Hepatocyte (in vitro differentiated cells): Measurements from ENCODE around the gene ZFAND2A. TPM values are rescaled to one million over a fixed set of nuclear protein-coding genes. Genes with fewer than 3 reads are reported as not detected.
"Not testable (repeated sequence)": the region's sequence is repeated elsewhere in the genome, so short reads cannot be mapped to it uniquely, and the experiment has no call there.

ENCODE experiments used
- DNase-seq: peaks from one replicate; pipeline ENCODE4 v3.0.0-alpha.2; 2016; ENCODE audit warnings: low spot score
- H2AFZ ChIP-seq: fragments of 200-600 bp; sonication (generic); 2 replicates; pipeline ENCODE4 v1.6.0; 2016; ENCODE audit warnings: antibody characterized with exemption, mild to moderate bottlenecking
- H3K27ac ChIP-seq: fragments of 200-600 bp; sonication (generic); 2 replicates; pipeline ENCODE4 v1.5.1; 2016; ENCODE audit warnings: mild to moderate bottlenecking
- H3K27me3 ChIP-seq: fragments of 200-600 bp; sonication (generic); 2 replicates; pipeline ENCODE4 v1.6.1; 2016
- H3K36me3 ChIP-seq: fragments of 200-600 bp; sonication (generic); replicated peaks from 2 replicates; pipeline ENCODE4 v1.5.1; 2016; ENCODE audit warnings: low read depth; ENCODE audit not compliant: insufficient read depth
- H3K4me1 ChIP-seq: fragments of 200-600 bp; sonication (generic); 2 replicates; pipeline ENCODE4 v1.5.1; 2016; ENCODE audit warnings: mild to moderate bottlenecking, moderate library complexity; ENCODE audit not compliant: insufficient read depth
- H3K4me2 ChIP-seq: fragments of 200-600 bp; sonication (generic); 2 replicates; pipeline ENCODE4 v1.6.0; 2016
- H3K4me3 ChIP-seq: fragments of 200-600 bp; sonication (generic); 2 replicates; pipeline ENCODE4 v1.5.1; 2016; ENCODE audit warnings: mild to moderate bottlenecking
- H3K79me2 ChIP-seq: fragments of 200-600 bp; sonication (generic); 2 replicates; pipeline ENCODE4 v1.6.0; 2017; ENCODE audit warnings: mild to moderate bottlenecking
- H3K9me2 ChIP-seq: fragments of 200-600 bp; sonication (generic); replicated peaks from 2 replicates; pipeline ENCODE4 v1.6.0; 2017; ENCODE audit warnings: mild to moderate bottlenecking; ENCODE audit not compliant: insufficient read depth
- H3K9me3 ChIP-seq: fragments of 200-600 bp; sonication (generic); 2 replicates; pipeline ENCODE4 v1.5.1; 2016; ENCODE audit warnings: low read depth, mild to moderate bottlenecking
- H4K20me1 ChIP-seq: fragments of 200-600 bp; sonication (generic); 2 replicates; pipeline ENCODE4 v1.6.0; 2016; ENCODE audit warnings: mild to moderate bottlenecking; ENCODE audit not compliant: insufficient read depth, poor library complexity, severe bottlenecking
- CTCF ChIP-seq: fragments of 200-600 bp; sonication (generic); IDR thresholded peaks from 2 replicates; pipeline ENCODE4 v1.5.1; 2016; ENCODE audit warnings: antibody characterized with exemption, mild to moderate bottlenecking; ENCODE audit not compliant: poor library complexity
- EZH2 ChIP-seq: fragments of 200-600 bp; sonication (generic); IDR thresholded peaks from 2 replicates; pipeline ENCODE4 v1.6.1; 2016; ENCODE audit warnings: antibody characterized with exemption, mild to moderate bottlenecking, borderline replicate concordance
- EZH2phosphoT487 ChIP-seq: fragments of 200-600 bp; sonication (generic); IDR thresholded peaks from one replicate; pipeline ENCODE4 v1.6.1; 2018; ENCODE audit warnings: antibody characterized with exemption, mild to moderate bottlenecking, low read depth, moderate library complexity; ENCODE audit not compliant: unreplicated experiment, severe bottlenecking
- WGBS: methylation state at CpG from one replicate; pipeline ENCODE4 v1.1.6; 2016; ENCODE audit warnings: low lambda C conversion rate; ENCODE audit errors: missing lambda C conversion rate; 5-methylcytosine and 5-hydroxymethylcytosine counted together
- polyA plus RNA-seq: library from polyadenylated mRNA; unstranded; fragments of >200 nt; fragmentation: Nextera tagmentation; extraction: Ambion mirVana; gene quantifications from 2 replicates; pipeline ENCODE4 v1.2.1, GENCODE V29; 2016
- total RNA-seq: library from RNA; depleted of rRNA; stranded (reverse); fragments of >200 nt; gene quantifications from 2 replicates; pipeline ENCODE4 v1.2.3, GENCODE V29; 2014

ZFAND2A gene
- total and polyA plus RNA-seq, 2 experiments from 2014 or later, result 35.4 to 54.3 TPM

DNA sequence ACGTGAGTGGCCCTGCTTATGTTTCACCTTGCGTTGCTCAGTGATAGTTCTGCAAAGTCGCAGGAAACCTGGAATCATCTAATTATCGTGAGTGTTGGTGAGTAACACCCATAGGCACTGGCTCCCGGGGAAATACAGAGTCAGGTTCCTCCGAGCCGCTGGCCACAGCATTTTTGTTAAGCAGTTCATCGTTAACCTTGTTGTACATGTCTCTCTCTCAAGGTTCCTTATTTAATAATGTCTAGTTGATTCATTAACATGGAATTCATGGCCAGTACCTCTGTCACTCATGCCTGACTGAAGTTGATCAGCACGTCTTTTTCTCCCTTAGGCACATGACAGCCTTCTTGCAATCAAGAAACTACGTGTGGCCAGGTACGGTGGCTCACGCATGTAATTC is 3.1 kb upstream of the ZFAND2A start:
- TF ChIP-seq CTCF (no peak), EZH2phosphoT487 (no peak), EZH2 (no peak)
- Histone ChIP-seq H2AFZ (no peak overlapping the region), H3K27me3 (no peaks in the 10 kb centered on the region), H3K36me3 (no peaks in the 10 kb centered on the region), H3K4me3 (no peak overlapping the region), H3K9me3 (no peaks in the 10 kb centered on the region), H3K4me1 (peaks cover 5% of the 10 kb centered on the region), H3K9me2 (no peaks in the 10 kb centered on the region), H3K79me2 (peaks cover 16% of the 10 kb centered on the region), H4K20me1 (no peaks in the 10 kb centered on the region), H3K27ac (no peak overlapping the region), H3K4me2 (no peak overlapping the region)
- DNase-seq, result no peak
- 93% methylated on average over 12 of the region's 12 CpGs for WGBS

GRCh38 chr7:1160670-1161021 is 650 bp upstream of the ZFAND2A start:
- Histone ChIP-seq H3K4me3 (peak overlapping the region; percentile 44), H3K27me3 (no peaks in the 10 kb centered on the region), H2AFZ (peak overlapping the region; percentile 38), H3K4me1 (peaks cover 15% of the 10 kb centered on the region), H3K4me2 (peak overlapping the region; percentile 92), H3K36me3 (no peaks in the 10 kb centered on the region), H3K79me2 (peaks cover 29% of the 10 kb centered on the region), H3K9me2 (no peaks in the 10 kb centered on the region), H4K20me1 (peaks cover 2% of the 10 kb centered on the region), H3K9me3 (no peaks in the 10 kb centered on the region), H3K27ac (peak overlapping the region; percentile 86)
- WGBS, result 38% methylated on average over 19 of the region's 19 CpGs
- no peak for DNase-seq
- TF ChIP-seq EZH2 (no peak), EZH2phosphoT487 (no peak), CTCF (no peak)

DNA sequence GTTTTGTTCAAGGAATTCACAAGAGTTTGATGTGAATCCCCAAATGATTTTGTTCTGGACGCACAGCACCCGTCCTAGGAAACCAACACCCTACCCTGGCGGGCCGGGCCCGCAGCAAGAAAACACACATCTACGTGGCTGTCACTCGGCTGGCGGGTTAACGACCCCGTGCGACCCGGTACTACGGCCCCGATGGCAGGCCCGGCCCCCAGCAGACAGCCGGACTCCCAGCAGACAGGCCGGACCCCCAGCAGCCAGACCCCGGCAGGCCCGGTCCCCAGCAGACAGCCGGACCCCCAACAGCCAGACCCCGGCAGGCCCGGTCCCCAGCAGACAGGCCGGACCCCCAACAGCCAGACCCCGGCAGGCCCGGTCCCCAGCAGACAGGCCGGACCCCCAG is 765 bp downstream of the ZFAND2A start:
- H3K36me3 ChIP-seq, result not testable (repeated sequence)
- 8% methylated on average over 17 of the region's 26 CpGs for WGBS
- H3K79me2 ChIP-seq, result peaks cover 38% of the 10 kb centered on the region

DNA sequence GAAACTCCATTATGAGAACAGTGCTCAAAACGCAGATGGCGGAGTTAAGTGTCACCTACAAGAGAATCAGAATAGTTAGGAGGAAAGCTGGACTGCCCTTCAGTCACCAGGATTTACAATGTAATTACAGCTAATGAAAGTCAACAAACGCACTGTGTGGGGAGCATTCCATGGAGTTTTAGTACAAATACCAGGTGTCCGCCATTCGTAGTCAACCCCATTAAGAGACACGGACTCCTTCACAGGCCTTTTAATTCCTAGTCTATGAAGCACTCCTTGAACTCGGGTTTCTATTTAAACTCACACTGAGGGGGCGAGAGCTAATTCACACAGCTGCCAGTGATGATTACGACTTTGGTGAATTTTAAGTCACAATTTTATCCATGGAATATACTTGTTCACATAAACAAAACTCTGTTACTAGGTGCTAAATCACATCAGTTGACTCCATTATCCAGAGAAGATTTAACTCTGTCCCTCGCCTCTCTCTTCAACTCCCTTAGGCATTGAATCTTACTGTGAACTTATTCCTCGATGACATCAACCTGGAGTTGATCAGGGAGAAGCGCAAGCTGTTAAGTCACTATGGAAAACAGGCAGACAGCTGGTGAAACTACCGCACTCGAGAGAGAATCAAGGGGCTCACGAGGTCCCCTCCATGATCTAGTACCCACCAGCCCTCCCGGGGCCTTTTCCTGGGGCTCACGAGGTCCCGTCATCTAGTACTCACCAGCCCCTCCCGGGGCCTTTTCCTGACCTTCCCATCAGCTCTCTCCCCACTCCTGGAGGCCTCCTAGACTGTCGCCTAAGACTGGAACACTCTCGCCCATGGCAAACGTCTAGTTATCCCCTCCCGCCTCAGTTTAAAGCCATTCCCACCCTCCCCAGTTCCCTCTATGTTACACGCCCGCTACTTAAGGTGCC is 1.5 kb downstream of the ZFAND2A start:
- H3K4me2 ChIP-seq, result peak overlapping the region; percentile 93
- TF ChIP-seq EZH2phosphoT487, result no peak
- TF ChIP-seq EZH2, result no peak
- H3K9me3 ChIP-seq, result no peaks in the 10 kb centered on the region
- H3K27me3 ChIP-seq, result no peaks in the 10 kb centered on the region
- peak overlapping the region; percentile 64 for H3K27ac ChIP-seq
- H3K4me3 ChIP-seq, result peak overlapping the region; percentile 87
- H3K79me2 ChIP-seq, result peaks cover 38% of the 10 kb centered on the region
- DNase-seq, result no peak
- no peaks in the 10 kb centered on the region for H3K36me3 ChIP-seq
- H2AFZ ChIP-seq, result no peak overlapping the region
- WGBS, result 57% methylated on average over 25 of the region's 25 CpGs
- H3K4me1 ChIP-seq, result peaks cover 15% of the 10 kb centered on the region
- no peaks in the 10 kb centered on the region for H3K9me2 ChIP-seq
- H4K20me1 ChIP-seq, result peaks cover 2% of the 10 kb centered on the region

More for the DNA sequence above, 765 bp downstream of the ZFAND2A start:
- H3K9me2 ChIP-seq, DNase-seq, H4K20me1 ChIP-seq, H3K27me3 ChIP-seq, H2AFZ ChIP-seq, H3K9me3 ChIP-seq: not testable (repeated sequence)
- Histone ChIP-seq H3K27ac (peak overlapping the region; percentile 64), H3K4me3 (peak overlapping the region; percentile 87), H3K4me2 (peak overlapping the region; percentile 93), H3K4me1 (peaks cover 15% of the 10 kb centered on the region)
